PFSK-1 (cell line): Measurements from ENCODE around the gene COPRS.

Source experiments
- FOXP2 ChIP-seq: optimal IDR thresholded peaks from 2 replicates; pipeline ENCODE3; 2011; ENCODE audit warnings: borderline replicate concordance, control low read depth, inconsistent platforms; ENCODE audit not compliant: insufficient read depth; ENCODE audit errors: extremely low read length, extremely low read depth
- POLR2AphosphoS5 ChIP-seq: IDR thresholded peaks from 2 replicates; pipeline ENCODE4 v1.6.1; 2012; ENCODE audit warnings: low read depth, mild to moderate bottlenecking, control low read depth, low read length, moderate library complexity
- REST ChIP-seq, 2 experiments: IDR thresholded peaks; 2 replicates each; pipeline versions ENCODE4 v1.6.1 to v1.8.0; 2011 to 2012; ENCODE audit warnings: low read depth in 2 of 2, low read length in 2 of 2, control low read depth in 1 of 2, inconsistent platforms in 1 of 2, mild to moderate bottlenecking in 1 of 2, moderate library complexity in 1 of 2; ENCODE audit not compliant: insufficient read depth in 1 of 2
- SIN3A ChIP-seq: IDR thresholded peaks from 2 replicates; pipeline ENCODE4 v1.6.1; 2012; ENCODE audit warnings: mild to moderate bottlenecking, low read length, moderate library complexity, borderline replicate concordance; ENCODE audit not compliant: insufficient read depth
- TAF1 ChIP-seq: IDR thresholded peaks from 2 replicates; pipeline ENCODE4 v1.6.1; 2012; ENCODE audit warnings: low read length, control low read depth, borderline replicate concordance; ENCODE audit not compliant: insufficient read depth

COPRS gene

DNA sequence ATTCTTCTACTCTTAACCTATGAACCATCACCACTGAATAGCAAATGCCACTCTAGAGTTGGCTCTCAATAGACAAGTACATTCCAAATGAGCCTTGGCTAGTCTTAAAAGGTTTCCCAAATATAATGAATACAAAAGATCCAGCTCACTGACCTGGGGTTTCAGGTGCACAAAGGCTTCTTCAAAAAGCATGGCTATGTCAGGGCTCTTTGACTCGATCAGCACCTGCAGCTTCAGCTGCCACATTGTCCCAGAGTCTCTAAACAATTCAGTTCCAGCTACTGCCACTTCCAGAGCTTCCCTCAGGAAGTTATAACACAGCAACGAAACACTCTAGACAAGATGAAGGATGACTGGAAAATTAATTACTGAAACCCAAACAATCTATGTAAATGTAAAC lies 16.0 kb upstream of the COPRS start:
- TF ChIP-seq TAF1 (no peak), SIN3A (no peak)

DNA sequence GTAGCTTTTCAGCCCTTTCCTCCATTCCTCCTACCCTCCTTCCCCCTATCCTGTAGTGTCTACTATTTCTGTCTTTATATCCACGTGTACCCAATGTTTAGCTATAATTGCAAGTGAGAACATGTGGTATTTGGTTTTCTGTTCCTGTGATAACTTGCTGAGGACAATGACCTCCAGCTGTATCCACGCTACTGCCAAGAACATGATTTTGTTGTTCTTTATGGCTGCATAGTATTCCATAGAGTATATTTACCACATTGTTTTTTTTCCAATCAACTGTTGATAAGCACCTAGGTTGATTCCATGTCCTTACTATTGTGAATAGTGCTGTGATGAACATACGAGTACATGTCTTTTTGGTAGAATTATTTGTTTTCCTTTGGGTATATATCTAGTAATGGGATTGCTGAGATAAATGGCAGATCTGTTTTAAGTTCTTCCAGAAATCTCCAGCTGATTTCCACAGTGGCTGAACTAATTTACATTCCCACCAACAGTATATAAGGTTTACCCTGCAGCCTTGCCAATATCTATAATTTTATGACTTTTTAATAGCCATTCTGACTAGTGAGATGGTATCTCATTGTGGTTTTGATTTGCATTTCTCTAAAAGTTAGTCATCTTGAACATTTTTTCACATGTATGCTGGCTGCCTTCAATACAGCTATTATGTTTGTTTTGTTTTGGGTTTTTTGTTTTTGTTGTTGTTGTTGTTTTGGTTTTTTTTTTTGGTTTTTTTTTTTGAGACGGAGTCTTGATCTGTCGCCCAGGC lies 10.9 kb upstream of the COPRS start:
- TF ChIP-seq TAF1 (no peak), SIN3A (no peak), REST (IDR thresholded peaks at IDR 0.05; ENCODE audit: insufficient read depth in 1 of 2, low read depth in 2 of 2, low read length in 2 of 2) (no peak), POLR2AphosphoS5 (no peak), FOXP2 (no peak)

- TF ChIP-seq SIN3A (no peak), FOXP2 (no peak), REST (IDR thresholded peaks at IDR 0.05; ENCODE audit: insufficient read depth in 1 of 2, low read depth in 2 of 2, low read length in 2 of 2) (no peak)
Measured at GRCh38 chr17:31869031-31869430, 10.0 kb upstream of the COPRS start.

DNA sequence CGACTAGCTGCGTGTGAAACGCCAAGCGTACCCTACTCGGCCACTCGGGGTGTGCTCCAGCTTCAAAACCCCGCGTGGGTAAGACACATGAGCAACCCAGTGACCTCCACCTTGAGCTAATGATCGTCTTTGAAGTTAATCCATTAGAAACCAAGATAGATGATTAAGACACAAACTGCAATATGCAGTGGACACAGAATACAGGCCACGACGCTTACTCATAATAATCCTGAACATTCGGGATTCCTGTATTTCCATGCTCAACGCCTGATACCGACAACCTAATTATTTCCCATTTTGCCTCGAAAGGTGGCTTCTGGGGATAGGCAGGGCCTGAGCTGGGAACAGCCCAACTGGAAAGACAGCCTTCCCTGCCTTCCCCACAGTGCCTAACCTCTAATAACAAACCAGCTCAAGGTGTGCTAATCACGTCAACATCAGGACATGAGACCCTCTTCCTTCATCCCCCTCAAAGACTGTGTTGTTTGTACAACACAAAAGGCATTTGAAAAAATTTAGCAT lies 504 bp upstream of the COPRS start:
- TF ChIP-seq TAF1: no peak
- TF ChIP-seq SIN3A: no peak
- TF ChIP-seq POLR2AphosphoS5: no peak
- no peak for TF ChIP-seq REST (IDR thresholded peaks at IDR 0.05; ENCODE audit: insufficient read depth in 1 of 2, low read depth in 2 of 2, low read length in 2 of 2)
- no peak for TF ChIP-seq FOXP2

- TF ChIP-seq REST (IDR thresholded peaks at IDR 0.05; ENCODE audit: insufficient read depth in 1 of 2, low read depth in 2 of 2, low read length in 2 of 2) (no peak), SIN3A (no peak; the same call in 1 of the 2 replicates), TAF1 (no peak), FOXP2 (no peak), POLR2AphosphoS5 (no peak)
Measured at GRCh38 chr17:31857920-31858641, 963 bp downstream of the COPRS start.
